C4-2B (cell line): Measurements from ENCODE around the gene HERC3.

Experiments used
- ZFX ChIP-seq: fragments of 450-650 bp; IDR thresholded peaks from 2 replicates; pipeline ENCODE4 v1.6.1; 2017
- TF ChIP-seq, protein P1 (sequence below): fragments of 450-650 bp; conservative IDR thresholded peaks from 2 replicates; pipeline ENCODE4 v1.5.1; 2017; ENCODE audit warnings: mild to moderate bottlenecking

DNA sequence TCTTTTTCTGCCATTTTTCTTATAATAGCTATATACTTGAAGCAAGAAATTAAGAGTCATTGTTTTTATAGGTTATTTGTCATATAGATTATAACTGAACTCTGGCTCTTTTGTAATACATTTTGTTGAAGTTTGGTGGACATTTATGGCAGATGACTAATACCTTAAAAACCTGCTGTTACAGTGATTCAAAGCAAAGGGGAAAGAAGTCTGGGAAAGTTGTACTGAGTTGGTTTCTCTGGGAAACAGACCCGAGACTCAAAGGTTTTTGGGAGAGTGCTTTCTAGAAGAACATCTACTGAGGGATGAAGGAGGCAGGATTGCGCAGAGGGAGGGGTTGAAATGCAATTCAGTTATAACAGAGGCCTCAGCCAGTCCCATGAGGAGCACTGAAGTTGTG, 69.5 kb downstream of the HERC3 start:
- TF ChIP-seq, protein P1, sequence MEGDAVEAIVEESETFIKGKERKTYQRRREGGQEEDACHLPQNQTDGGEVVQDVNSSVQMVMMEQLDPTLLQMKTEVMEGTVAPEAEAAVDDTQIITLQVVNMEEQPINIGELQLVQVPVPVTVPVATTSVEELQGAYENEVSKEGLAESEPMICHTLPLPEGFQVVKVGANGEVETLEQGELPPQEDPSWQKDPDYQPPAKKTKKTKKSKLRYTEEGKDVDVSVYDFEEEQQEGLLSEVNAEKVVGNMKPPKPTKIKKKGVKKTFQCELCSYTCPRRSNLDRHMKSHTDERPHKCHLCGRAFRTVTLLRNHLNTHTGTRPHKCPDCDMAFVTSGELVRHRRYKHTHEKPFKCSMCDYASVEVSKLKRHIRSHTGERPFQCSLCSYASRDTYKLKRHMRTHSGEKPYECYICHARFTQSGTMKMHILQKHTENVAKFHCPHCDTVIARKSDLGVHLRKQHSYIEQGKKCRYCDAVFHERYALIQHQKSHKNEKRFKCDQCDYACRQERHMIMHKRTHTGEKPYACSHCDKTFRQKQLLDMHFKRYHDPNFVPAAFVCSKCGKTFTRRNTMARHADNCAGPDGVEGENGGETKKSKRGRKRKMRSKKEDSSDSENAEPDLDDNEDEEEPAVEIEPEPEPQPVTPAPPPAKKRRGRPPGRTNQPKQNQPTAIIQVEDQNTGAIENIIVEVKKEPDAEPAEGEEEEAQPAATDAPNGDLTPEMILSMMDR = no peak
- no peak for TF ChIP-seq ZFX
